Measurements from ENCODE around the gene MCRIP2. TPM values are rescaled to one million over a fixed set of nuclear protein-coding genes. Genes with fewer than 3 reads are reported as not detected.
"Not testable (repeated sequence)": the region's sequence is repeated elsewhere in the genome, so short reads cannot be mapped to it uniquely, and the experiment has no call there.

Gene MCRIP2
- total and polyA plus RNA-seq, 12 donors, result 68.8 to 474 (median 95.2) TPM

DNA sequence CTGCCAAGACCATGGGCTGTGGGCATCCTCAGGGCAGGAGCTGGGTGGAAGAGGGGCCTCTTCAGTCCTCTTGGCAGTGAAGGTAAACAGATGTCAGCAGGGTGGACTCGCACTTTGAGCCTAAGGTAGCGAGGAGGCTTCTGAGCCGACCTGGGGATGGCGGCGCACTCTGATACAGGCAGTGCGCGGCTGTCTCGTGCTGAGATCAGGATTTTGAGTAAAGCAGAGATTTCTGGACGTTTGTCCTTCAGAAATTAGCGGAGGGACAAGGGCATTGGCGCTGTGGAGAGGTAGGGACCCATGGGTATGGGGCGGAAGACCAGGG lies 44.9 kb upstream of the MCRIP2 start:
- H3K9me3 ChIP-seq, result no peaks in the 10 kb centered on the region
- intact Hi-C loops (cut with DNase I), result no loop called here
- 93 to 94% methylated on average over 12 of the region's 12 CpGs for WGBS, 2 donors
- H3K4me1 ChIP-seq, result peaks cover 0 to 34% (median 7%) of the 10 kb centered on the region in 9 donors
- TF ChIP-seq, protein P1, sequence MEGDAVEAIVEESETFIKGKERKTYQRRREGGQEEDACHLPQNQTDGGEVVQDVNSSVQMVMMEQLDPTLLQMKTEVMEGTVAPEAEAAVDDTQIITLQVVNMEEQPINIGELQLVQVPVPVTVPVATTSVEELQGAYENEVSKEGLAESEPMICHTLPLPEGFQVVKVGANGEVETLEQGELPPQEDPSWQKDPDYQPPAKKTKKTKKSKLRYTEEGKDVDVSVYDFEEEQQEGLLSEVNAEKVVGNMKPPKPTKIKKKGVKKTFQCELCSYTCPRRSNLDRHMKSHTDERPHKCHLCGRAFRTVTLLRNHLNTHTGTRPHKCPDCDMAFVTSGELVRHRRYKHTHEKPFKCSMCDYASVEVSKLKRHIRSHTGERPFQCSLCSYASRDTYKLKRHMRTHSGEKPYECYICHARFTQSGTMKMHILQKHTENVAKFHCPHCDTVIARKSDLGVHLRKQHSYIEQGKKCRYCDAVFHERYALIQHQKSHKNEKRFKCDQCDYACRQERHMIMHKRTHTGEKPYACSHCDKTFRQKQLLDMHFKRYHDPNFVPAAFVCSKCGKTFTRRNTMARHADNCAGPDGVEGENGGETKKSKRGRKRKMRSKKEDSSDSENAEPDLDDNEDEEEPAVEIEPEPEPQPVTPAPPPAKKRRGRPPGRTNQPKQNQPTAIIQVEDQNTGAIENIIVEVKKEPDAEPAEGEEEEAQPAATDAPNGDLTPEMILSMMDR (IDR thresholded peaks at IDR 0.05), result no peak
- H3K36me3 ChIP-seq, result peaks cover 0 to 38% (median 3%) of the 10 kb centered on the region in 9 donors
- H3K4me3 ChIP-seq, result no peak overlapping the region
- no peak for DNase-seq
- H3K27ac ChIP-seq, result no peak overlapping the region
- no peak for ATAC-seq
- H3K27me3 ChIP-seq, result no peaks in the 10 kb centered on the region

DNA sequence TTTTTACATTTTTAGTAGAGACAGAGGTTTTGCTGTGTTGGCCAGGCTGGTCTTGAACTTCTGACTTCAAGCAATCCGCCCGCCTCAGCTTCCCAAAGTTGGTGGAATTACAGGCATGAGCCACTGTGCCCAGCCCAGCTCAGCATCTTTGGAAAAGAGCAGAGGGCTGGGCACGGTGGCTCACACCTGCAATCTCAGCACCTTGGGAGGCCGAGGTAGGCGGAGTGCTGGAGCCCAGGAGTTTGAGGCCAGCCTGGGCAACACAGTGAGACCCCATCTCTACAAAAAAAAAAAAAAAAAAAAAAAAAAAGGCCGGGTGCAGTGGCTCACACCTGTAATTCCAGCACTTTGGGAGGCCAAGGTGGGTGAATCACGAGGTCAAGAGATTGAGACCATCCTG lies 44.0 kb upstream of the MCRIP2 start:
- H3K4me3 ChIP-seq; DNase-seq; intact Hi-C loops (cut with DNase I); H3K9me3 ChIP-seq; ATAC-seq; H3K27me3 ChIP-seq; H3K27ac ChIP-seq: not testable (repeated sequence)
- Histone ChIP-seq H3K36me3 (peaks cover 0 to 38% (median 3%) of the 10 kb centered on the region in 9 donors), H3K4me1 (peaks cover 0 to 24% (median 5%) of the 10 kb centered on the region in 9 donors)
- WGBS, 2 donors, result 96 to 97% methylated on average over 7 of the region's 7 CpGs

DNA sequence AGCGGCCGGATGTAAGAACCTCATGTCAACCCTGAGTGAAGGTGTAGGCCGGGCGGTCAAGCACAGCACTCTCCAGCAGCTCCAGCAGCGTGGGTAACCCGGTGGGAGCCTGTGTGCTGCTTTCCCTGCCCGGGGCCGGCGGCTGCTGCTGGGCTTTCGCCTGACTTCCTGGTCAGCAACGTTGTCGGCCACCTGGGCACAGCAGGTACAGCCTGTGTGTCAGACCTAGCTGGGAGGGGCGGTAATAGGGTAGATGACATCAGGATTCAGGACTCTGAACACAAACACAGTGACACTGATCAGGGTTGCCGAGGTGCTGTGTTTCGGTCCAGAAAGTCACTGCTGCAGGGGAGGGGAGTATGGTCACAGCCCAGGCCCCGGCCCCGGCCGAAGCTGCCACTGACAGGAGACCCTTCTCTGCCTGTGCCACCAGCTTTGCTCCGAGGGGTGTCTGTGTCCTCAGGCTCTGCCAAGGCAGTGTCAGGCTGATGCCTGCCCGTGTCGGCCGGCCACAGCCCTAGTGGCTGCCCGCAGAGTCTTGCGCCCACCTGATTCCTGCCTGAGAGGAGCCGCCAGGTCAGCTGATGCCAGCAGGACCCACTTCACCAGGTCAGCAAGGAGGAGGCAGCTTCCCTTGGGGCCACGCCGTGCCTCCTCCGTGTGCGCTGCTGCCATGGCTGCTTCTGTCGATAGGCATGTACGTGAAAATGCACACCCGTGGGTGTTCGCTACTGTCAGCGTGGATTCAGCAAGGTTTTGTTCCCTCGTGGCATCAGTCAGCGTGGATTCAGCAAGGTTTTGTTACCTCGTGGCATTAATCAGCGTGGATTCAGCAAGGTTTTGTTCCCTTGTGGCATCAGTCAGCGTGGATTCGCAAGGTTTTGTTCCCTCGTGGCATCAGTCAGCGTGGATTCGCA lies 42.5 kb upstream of the MCRIP2 start:
- Histone ChIP-seq H3K9me3 (no peaks in the 10 kb centered on the region), H3K4me3 (no peak overlapping the region), H3K27me3 (no peaks in the 10 kb centered on the region), H3K4me1 (peaks cover 0 to 10% (median 0%) of the 10 kb centered on the region in 9 donors), H3K27ac (no peak overlapping the region), H3K36me3 (peaks cover 0 to 24% (median 3%) of the 10 kb centered on the region in 9 donors)
- TF ChIP-seq, protein P1 (IDR thresholded peaks at IDR 0.05), result no peak
- DNase-seq (no peak), ATAC-seq (peak in 1 of 8 donors; percentile 11)
- intact Hi-C loops (cut with DNase I), result no loop called here
- 96% methylated on average over 43 of the region's 43 CpGs for WGBS, 2 donors

DNA sequence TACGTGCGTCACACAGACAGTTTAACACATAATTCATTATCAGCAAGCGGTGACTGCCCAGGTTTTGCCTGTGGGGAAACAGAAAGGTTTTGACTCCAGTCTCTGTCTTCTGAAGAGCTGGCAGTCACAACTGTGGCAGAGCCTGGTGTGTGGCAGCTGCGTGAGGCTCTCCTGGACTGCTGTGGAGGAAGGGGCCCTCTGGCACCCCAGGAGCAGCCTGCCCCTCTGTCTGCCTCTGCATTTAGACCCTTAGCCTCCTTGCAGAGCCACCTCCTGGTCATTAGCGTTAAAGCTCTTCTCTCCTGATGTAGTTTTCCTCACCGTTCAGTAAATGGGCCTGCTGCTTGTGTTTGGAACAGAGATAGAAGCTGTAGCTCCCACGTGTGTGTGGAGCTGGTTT lies 40.8 kb upstream of the MCRIP2 start:
- no peak for DNase-seq
- TF ChIP-seq, protein P1 (IDR thresholded peaks at IDR 0.05), result peak in 2 of 9 donors; percentile 13 to 15

DNA sequence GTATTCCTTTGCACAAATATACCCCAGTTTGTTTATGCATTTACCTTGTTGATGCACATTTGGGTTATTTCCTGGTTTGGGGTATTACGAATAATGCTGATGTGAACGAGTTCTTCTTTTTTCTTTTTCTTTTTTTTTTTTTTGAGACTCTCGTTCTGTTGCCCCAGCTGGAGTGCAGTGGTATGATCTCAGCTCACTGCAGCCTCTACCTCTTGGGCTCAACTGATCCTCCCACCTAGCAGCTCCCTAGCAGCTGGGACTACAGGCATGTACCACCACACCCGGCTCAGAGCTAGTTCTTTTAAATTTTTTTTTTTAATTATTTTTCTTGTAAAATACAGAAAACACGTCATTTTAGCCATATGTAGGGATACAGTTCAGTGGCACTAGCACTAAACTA lies 37.7 kb upstream of the MCRIP2 start:
- Histone ChIP-seq H3K36me3 (peaks cover 0 to 13% (median 3%) of the 10 kb centered on the region in 9 donors), H3K27ac (no peak overlapping the region), H3K4me3 (no peak overlapping the region), H3K27me3 (no peaks in the 10 kb centered on the region), H3K4me1 (no peaks in the 10 kb centered on the region), H3K9me3 (peaks cover 0 to 6% (median 0%) of the 10 kb centered on the region in 11 donors)
- DNase-seq, result no peak
- ATAC-seq, result no peak
- TF ChIP-seq, protein P1 (IDR thresholded peaks at IDR 0.05), result no peak
- intact Hi-C loops (cut with DNase I), result no loop called here
- 86 to 88% methylated on average over 5 of the region's 5 CpGs for WGBS, 2 donors

More for the DNA sequence above, 40.8 kb upstream of the MCRIP2 start:
- peaks cover 0 to 21% (median 3%) of the 10 kb centered on the region in 9 donors for H3K36me3 ChIP-seq
- intact Hi-C loops (cut with DNase I), result no loop called here
- no peak for ATAC-seq
- peaks cover 0 to 6% (median 0%) of the 10 kb centered on the region in 11 donors for H3K9me3 ChIP-seq
- peaks cover 0 to 6% (median 0%) of the 10 kb centered on the region in 9 donors for H3K4me1 ChIP-seq
- H3K4me3 ChIP-seq, result no peak overlapping the region
- no peak overlapping the region for H3K27ac ChIP-seq
- WGBS, 2 donors, result 53 to 57% methylated on average over 7 of the region's 7 CpGs
- no peaks in the 10 kb centered on the region for H3K27me3 ChIP-seq

Measured in heart right ventricle (tissue), 16 donors.